Left renal cortex interstitium (tissue), 4 donors: ENCODE results near the gene TCAP. TPM values are rescaled to one million over a fixed set of nuclear protein-coding genes. Genes with fewer than 3 reads are reported as not detected.

Experiments used
- DNase-seq, 4 donors: peaks; one replicate each; pipeline ENCODE4 v3.0.0-alpha.2; 2013; ENCODE audit warnings: low read depth in 4 of 4, low spot score in 2 of 4, missing footprints in 1 of 4
- polyA plus RNA-seq, 4 donors: library from polyadenylated mRNA; unstranded; fragments of 120-200 nt; gene quantifications; one replicate each; pipeline ENCODE4 v1.2.1, GENCODE V29; 2013; ENCODE audit not compliant: insufficient read length in 4 of 4

The TCAP gene
- polyA plus RNA-seq, 4 donors = 1.1 to 2.2 (median 1.7) TPM

GRCh38 chr17:39647256-39647655 is 17.9 kb upstream of the TCAP start:
- DNase-seq = no peak

GRCh38 chr17:39648616-39649366 is 16.4 kb upstream of the TCAP start:
- DNase-seq = no peak

GRCh38 chr17:39650121-39650579 is 15.0 kb upstream of the TCAP start:
- no peak for DNase-seq

GRCh38 chr17:39651923-39652586 is 13.1 kb upstream of the TCAP start:
- no peak for DNase-seq

- no peak for DNase-seq
These were observed 12.4 kb upstream of the TCAP start for GRCh38 chr17:39652587-39653315.

GRCh38 chr17:39653316-39653661 is 11.9 kb upstream of the TCAP start:
- DNase-seq = no peak

- no peak for DNase-seq
These were observed 11.4 kb upstream of the TCAP start for GRCh38 chr17:39653662-39654331.

GRCh38 chr17:39655105-39655504 is 10.0 kb upstream of the TCAP start:
- no peak for DNase-seq

GRCh38 chr17:39658346-39658745 is 6.8 kb upstream of the TCAP start:
- no peak for DNase-seq

- DNase-seq = no peak
These were observed 6.4 kb upstream of the TCAP start for GRCh38 chr17:39658760-39659159.

GRCh38 chr17:39659279-39660010 is 5.7 kb upstream of the TCAP start:
- DNase-seq = no peak

- DNase-seq = no peak
These were observed 5.2 kb upstream of the TCAP start for GRCh38 chr17:39660011-39660360.

GRCh38 chr17:39660397-39661385 is 4.5 kb upstream of the TCAP start:
- no peak for DNase-seq

- DNase-seq = no peak
These were observed 3.2 kb upstream of the TCAP start for GRCh38 chr17:39661744-39662541.

- no peak for DNase-seq
These were observed 2.4 kb upstream of the TCAP start for GRCh38 chr17:39662551-39663339.

GRCh38 chr17:39663340-39663687 is 1.8 kb upstream of the TCAP start:
- no peak for DNase-seq

- DNase-seq = no peak
These were observed 1.2 kb upstream of the TCAP start for GRCh38 chr17:39663688-39664580.
